HG03175 (cell line): Measurements from ENCODE around the gene OTOS.

ENCODE experiments used
- ATAC-seq: cut with Tn5 transposase; IDR thresholded peaks from one replicate; pipeline ENCODE4 v1.9.1; 2021; ENCODE audit warnings: mild to moderate bottlenecking, moderate library complexity; ENCODE audit not compliant: unreplicated experiment

OTOS gene

GRCh38 chr2:240137596-240138253, 2.7 kb downstream of the OTOS start:
- ATAC-seq = no peak

GRCh38 chr2:240136671-240137292, 3.7 kb downstream of the OTOS start:
- ATAC-seq = peak; percentile 10

GRCh38 chr2:240136013-240136670, 4.3 kb downstream of the OTOS start, which contains the start of gene COPS9:
TSS of gene COPS9 (minus strand) at chr2:240136305. CDS start at chr2:240136284, 21 bp downstream.
- peak; percentile 93 for ATAC-seq

- peak; percentile 21 for ATAC-seq
Observed at GRCh38 chr2:240135706-240136012, 4.8 kb downstream of the OTOS start.

- ATAC-seq = no peak
Observed at GRCh38 chr2:240134956-240135520, 5.4 kb downstream of the OTOS start.

- ATAC-seq = no peak
Observed at GRCh38 chr2:240134466-240134865, 6.0 kb downstream of the OTOS start.

- ATAC-seq = no peak
Observed at GRCh38 chr2:240133401-240133800, 7.1 kb downstream of the OTOS start.

GRCh38 chr2:240132651-240132980, 7.8 kb downstream of the OTOS start:
- ATAC-seq = no peak

- no peak for ATAC-seq
Observed at GRCh38 chr2:240131941-240132650, 8.4 kb downstream of the OTOS start.

GRCh38 chr2:240131296-240131695, 9.2 kb downstream of the OTOS start:
- no peak for ATAC-seq

GRCh38 chr2:240130393-240131195, 9.9 kb downstream of the OTOS start:
- no peak for ATAC-seq

GRCh38 chr2:240129731-240130392, 10.6 kb downstream of the OTOS start:
- no peak for ATAC-seq

GRCh38 chr2:240129311-240129710, 11.1 kb downstream of the OTOS start:
- no peak for ATAC-seq

- ATAC-seq = no peak
Observed at GRCh38 chr2:240128608-240129145, 11.8 kb downstream of the OTOS start.

GRCh38 chr2:240127911-240128607, 12.4 kb downstream of the OTOS start:
- no peak for ATAC-seq

GRCh38 chr2:240127191-240127750, 13.2 kb downstream of the OTOS start:
- ATAC-seq = no peak

GRCh38 chr2:240126731-240127130, 13.7 kb downstream of the OTOS start:
- no peak for ATAC-seq

- ATAC-seq = no peak
Observed at GRCh38 chr2:240125742-240126141, 14.7 kb downstream of the OTOS start.

GRCh38 chr2:240124651-240125030, 15.8 kb downstream of the OTOS start:
- no peak for ATAC-seq
